GM19193 (cell line): ENCODE results near the gene KCNQ1OT1.

Source experiments
- POLR2A ChIP-seq: IDR thresholded peaks from 4 replicates; pipeline ENCODE4 v1.6.1; 2011; ENCODE audit not compliant: insufficient read depth, insufficient read length; ENCODE audit errors: extremely low read depth

The KCNQ1OT1 gene

GRCh38 chr11:2589538-2589934 is 110.3 kb downstream of the KCNQ1OT1 start:
- TF ChIP-seq POLR2A: no peak

GRCh38 chr11:2588809-2589537 is 110.8 kb downstream of the KCNQ1OT1 start:
- TF ChIP-seq POLR2A: no peak

- TF ChIP-seq POLR2A: no peak
These were observed 111.6 kb downstream of the KCNQ1OT1 start for GRCh38 chr11:2587976-2588748.

GRCh38 chr11:2587132-2587930 is 112.5 kb downstream of the KCNQ1OT1 start:
- no peak for TF ChIP-seq POLR2A

GRCh38 chr11:2586793-2587131 is 113.0 kb downstream of the KCNQ1OT1 start:
- no peak for TF ChIP-seq POLR2A

- TF ChIP-seq POLR2A: no peak
These were observed 113.6 kb downstream of the KCNQ1OT1 start for GRCh38 chr11:2586087-2586792.

GRCh38 chr11:2585566-2586086 is 114.2 kb downstream of the KCNQ1OT1 start:
- no peak for TF ChIP-seq POLR2A

- no peak for TF ChIP-seq POLR2A
These were observed 114.8 kb downstream of the KCNQ1OT1 start for GRCh38 chr11:2584812-2585565.

GRCh38 chr11:2584434-2584811 is 115.4 kb downstream of the KCNQ1OT1 start:
- TF ChIP-seq POLR2A: no peak

GRCh38 chr11:2583605-2583958 is 116.2 kb downstream of the KCNQ1OT1 start:
- no peak for TF ChIP-seq POLR2A

GRCh38 chr11:2582946-2583604 is 116.7 kb downstream of the KCNQ1OT1 start:
- no peak for TF ChIP-seq POLR2A

- no peak for TF ChIP-seq POLR2A
These were observed 117.3 kb downstream of the KCNQ1OT1 start for GRCh38 chr11:2582351-2582945.

- no peak for TF ChIP-seq POLR2A
These were observed 117.9 kb downstream of the KCNQ1OT1 start for GRCh38 chr11:2581931-2582350.

- no peak for TF ChIP-seq POLR2A
These were observed 118.5 kb downstream of the KCNQ1OT1 start for GRCh38 chr11:2581151-2581930.
